ENCODE measurements around the gene KRTAP16-1. TPM values are rescaled to one million over a fixed set of nuclear protein-coding genes. Genes with fewer than 3 reads are reported as not detected.

Gene KRTAP16-1
- total RNA-seq, 1 experiment from 2014 or later = not detected

DNA sequence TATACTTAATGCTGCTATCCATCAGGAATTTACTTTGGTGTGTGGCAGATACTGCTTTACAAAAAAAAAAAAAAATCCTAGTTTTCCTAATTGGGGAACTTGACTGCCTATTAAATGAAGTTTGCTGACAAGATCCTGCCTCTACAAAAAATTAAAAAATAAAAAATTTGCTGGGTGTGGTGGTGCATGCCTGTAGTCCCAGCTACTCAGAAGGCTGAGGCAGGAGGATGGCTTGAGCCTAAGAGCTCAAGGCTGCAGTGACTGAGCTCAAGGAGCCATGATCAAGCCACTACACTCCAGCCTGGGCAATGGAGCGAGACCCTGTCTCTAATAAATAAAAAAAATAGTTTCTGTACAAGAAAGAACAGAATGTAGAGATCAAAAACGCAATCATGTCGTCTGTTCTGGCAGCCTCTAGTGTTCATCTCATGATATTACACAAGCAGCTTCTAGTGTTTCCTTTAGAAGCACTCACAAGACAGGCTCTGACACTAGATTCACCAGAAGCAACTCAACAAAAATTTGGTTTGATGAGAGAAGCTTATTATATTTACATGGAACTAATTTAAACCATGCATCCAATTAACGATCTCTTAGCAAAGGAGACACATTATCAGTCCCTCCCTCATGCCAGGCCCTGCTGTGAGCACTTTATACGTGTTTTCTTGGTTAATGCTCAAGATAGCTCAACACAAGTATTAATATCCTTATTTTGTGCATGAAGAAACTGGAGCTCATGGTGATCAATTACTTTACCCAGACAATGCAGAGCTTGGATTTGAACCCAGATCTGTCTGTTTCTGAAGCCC, 13.2 kb upstream of the KRTAP16-1 start (continued):
- TF ChIP-seq, protein P1, sequence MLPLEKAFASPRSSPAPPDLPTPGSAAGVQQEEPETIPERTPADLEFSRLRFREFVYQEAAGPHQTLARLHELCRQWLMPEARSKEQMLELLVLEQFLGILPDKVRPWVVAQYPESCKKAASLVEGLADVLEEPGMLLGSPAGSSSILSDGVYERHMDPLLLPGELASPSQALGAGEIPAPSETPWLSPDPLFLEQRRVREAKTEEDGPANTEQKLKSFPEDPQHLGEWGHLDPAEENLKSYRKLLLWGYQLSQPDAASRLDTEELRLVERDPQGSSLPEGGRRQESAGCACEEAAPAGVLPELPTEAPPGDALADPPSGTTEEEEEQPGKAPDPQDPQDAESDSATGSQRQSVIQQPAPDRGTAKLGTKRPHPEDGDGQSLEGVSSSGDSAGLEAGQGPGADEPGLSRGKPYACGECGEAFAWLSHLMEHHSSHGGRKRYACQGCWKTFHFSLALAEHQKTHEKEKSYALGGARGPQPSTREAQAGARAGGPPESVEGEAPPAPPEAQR (CRISPR knock-in tag; IDR thresholded peaks at IDR 0.05) = no peak
- TF ChIP-seq TP53 (CRISPR knock-in tag; IDR thresholded peaks at IDR 0.05) = no peak

DNA sequence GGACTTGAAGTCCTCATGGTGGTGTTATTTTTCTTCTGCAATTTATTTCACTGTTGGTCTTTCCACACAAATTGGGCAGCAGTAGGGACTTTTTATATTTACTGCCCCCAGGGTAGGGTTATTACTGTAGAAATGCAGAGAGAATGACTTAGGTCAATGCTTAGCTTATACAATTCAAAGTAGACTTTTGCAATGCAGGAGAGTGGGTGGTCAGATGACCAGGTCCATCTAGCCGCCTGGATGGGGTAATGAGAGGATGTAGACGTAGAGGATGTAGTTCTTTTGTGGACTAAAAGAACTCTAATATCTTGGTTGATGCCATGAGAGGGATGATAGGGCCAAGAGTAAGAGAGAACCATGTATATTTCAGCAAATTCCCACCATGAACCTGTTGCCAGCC, 9.1 kb upstream of the KRTAP16-1 start:
- H3K27ac Mint-ChIP-seq = no peak overlapping the region
- no peaks in the 10 kb centered on the region for H3K27me3 Mint-ChIP-seq (ENCODE audit: low read depth)
- CTCF ChIA-PET = no interaction called here
- no peak overlapping the region for H3K4me3 Mint-ChIP-seq
- H3K9me3 Mint-ChIP-seq = peaks cover 21% of the 10 kb centered on the region
- POLR2A ChIA-PET = no interaction called here
- no peak for ATAC-seq
- TF ChIP-seq ZNF232 (CRISPR knock-in tag; IDR thresholded peaks at IDR 0.05) (no peak), ETV6 (CRISPR knock-in tag; IDR thresholded peaks at IDR 0.05) (no peak), FOXJ3 (CRISPR knock-in tag; IDR thresholded peaks at IDR 0.05; ENCODE audit: borderline replicate concordance) (no peak), ZBTB21 (CRISPR knock-in tag; IDR thresholded peaks at IDR 0.05; ENCODE audit: borderline replicate concordance) (no peak)
- TF ChIP-seq, protein P2, sequence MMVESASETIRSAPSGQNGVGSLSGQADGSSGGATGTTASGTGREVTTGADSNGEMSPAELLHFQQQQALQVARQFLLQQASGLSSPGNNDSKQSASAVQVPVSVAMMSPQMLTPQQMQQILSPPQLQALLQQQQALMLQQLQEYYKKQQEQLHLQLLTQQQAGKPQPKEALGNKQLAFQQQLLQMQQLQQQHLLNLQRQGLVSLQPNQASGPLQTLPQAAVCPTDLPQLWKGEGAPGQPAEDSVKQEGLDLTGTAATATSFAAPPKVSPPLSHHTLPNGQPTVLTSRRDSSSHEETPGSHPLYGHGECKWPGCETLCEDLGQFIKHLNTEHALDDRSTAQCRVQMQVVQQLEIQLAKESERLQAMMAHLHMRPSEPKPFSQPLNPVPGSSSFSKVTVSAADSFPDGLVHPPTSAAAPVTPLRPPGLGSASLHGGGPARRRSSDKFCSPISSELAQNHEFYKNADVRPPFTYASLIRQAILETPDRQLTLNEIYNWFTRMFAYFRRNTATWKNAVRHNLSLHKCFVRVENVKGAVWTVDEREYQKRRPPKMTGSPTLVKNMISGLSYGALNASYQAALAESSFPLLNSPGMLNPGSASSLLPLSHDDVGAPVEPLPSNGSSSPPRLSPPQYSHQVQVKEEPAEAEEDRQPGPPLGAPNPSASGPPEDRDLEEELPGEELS (CRISPR knock-in tag; IDR thresholded peaks at IDR 0.05) = no peak
- H3K36me3 Mint-ChIP-seq = peaks cover 14% of the 10 kb centered on the region; the same call in 1 of the 2 replicates
- no peak for DNase-seq (ENCODE audit: low spot score)
- no peaks in the 10 kb centered on the region for H3K4me1 Mint-ChIP-seq

DNA sequence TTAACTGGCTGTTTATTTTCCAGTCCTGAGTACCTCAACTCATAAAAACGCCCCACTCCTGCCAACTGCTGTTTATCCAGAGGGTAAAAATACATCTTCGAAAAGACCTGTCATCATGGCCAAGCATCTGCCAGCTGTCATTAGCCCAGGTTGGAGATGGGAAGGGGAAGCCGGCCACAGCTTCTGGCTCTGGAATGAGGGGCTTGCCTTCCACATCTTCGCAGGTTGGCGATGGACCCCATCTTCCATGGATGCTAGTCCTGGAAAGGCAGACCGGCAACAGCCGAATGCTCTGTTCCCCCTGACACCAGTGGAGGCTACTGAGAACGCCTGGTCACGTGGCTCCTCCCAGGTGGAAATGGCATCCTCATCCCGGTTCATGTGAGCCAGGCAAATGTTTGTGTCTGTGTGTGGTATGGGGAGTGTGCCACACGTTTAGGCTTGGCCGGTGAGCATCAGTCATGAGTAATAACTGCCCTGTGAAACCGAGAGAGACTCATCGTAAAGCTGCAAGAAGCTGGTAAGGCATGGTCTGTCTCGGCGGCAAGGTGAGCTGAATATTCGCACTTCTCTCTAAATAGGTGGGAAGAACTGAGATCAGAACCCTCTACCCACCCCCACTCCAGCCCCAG, 6.8 kb upstream of the KRTAP16-1 start:
- DNase-seq (ENCODE audit: low spot score) = no peak
- H3K9me3 Mint-ChIP-seq = peaks cover 20% of the 10 kb centered on the region
- POLR2A ChIA-PET = no interaction called here
- H3K27ac Mint-ChIP-seq = no peak overlapping the region
- no peak overlapping the region for H3K4me3 Mint-ChIP-seq
- CTCF ChIA-PET = interaction anchor here (1.8 kb wide), 1 partner anchor 102 kb away, joined by 5 read pairs; no protein-coding TSS in a partner anchor
- ATAC-seq = no peak
- H3K36me3 Mint-ChIP-seq = peaks cover 14% of the 10 kb centered on the region; the same call in 1 of the 2 replicates
- no peak for TF ChIP-seq ETV6 (CRISPR knock-in tag; IDR thresholded peaks at IDR 0.05)
- TF ChIP-seq, protein P3, sequence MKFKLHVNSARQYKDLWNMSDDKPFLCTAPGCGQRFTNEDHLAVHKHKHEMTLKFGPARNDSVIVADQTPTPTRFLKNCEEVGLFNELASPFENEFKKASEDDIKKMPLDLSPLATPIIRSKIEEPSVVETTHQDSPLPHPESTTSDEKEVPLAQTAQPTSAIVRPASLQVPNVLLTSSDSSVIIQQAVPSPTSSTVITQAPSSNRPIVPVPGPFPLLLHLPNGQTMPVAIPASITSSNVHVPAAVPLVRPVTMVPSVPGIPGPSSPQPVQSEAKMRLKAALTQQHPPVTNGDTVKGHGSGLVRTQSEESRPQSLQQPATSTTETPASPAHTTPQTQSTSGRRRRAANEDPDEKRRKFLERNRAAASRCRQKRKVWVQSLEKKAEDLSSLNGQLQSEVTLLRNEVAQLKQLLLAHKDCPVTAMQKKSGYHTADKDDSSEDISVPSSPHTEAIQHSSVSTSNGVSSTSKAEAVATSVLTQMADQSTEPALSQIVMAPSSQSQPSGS (CRISPR knock-in tag; IDR thresholded peaks at IDR 0.05; ENCODE audit: borderline replicate concordance, low read depth) = no peak
- H3K27me3 Mint-ChIP-seq (ENCODE audit: low read depth) = no peaks in the 10 kb centered on the region
- H3K4me1 Mint-ChIP-seq = no peaks in the 10 kb centered on the region

DNA sequence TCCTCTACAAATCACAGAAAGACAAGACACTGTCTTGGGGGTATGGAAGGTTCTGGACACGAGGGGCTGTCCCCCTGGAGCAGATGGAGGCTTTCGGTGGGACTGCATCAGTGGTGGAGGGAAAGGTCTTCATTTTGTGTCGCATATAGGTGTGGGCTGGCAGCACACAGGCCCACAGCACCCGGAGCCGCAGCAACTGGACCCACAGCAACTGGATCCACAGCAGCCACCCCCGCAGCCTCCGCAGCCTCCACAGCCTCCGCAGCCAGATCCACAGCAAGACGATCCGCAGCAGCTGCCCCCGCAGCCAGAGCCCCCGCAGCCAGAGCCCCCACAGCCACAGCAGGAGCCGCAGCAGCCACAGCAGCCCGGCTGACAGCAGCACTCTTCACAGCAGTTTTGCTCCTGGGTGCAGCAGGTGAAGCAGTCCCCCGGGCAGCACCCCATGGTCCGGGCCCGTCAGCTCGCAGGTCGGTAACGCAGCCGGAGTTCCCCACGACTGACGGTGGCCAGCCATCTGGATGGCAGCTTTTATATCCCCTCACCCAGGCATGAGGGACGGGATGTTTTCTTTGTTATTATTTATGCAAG, 6.2 kb upstream of the KRTAP16-1 start, which contains the start of gene KRTAP17-1:
TSS of gene KRTAP17-1 (minus strand) at position 507 of the 591 bp plus-strand sequence. CDS start at position 447, 60 bp downstream.
- ATAC-seq (no peak), DNase-seq (ENCODE audit: low spot score) (no peak)
- no peak within 1 kb of the TSS for H3K4me3 Mint-ChIP-seq
- POLR2A ChIA-PET = no interaction called here
- H3K36me3 Mint-ChIP-seq = peaks cover 13% of the 10 kb centered on the region; the same call in 1 of the 2 replicates
- no peak within 1 kb of the TSS for H3K27ac Mint-ChIP-seq
- H3K4me1 Mint-ChIP-seq = no peaks in the 10 kb centered on the region
- peaks cover 14% of the 10 kb centered on the region for H3K9me3 Mint-ChIP-seq
- no peaks in the 10 kb centered on the region for H3K27me3 Mint-ChIP-seq (ENCODE audit: low read depth)
- CTCF ChIA-PET = interaction anchor here (1.8 kb wide), 1 partner anchor 102 kb away, joined by 5 read pairs; no protein-coding TSS in a partner anchor
- no peak for TF ChIP-seq SMAD4 (CRISPR knock-in tag; IDR thresholded peaks at IDR 0.05)
- TF ChIP-seq NFYB (CRISPR knock-in tag; conservative IDR thresholded peaks at IDR 0.05; ENCODE audit: low read depth) = no peak
- TF ChIP-seq, protein P4, sequence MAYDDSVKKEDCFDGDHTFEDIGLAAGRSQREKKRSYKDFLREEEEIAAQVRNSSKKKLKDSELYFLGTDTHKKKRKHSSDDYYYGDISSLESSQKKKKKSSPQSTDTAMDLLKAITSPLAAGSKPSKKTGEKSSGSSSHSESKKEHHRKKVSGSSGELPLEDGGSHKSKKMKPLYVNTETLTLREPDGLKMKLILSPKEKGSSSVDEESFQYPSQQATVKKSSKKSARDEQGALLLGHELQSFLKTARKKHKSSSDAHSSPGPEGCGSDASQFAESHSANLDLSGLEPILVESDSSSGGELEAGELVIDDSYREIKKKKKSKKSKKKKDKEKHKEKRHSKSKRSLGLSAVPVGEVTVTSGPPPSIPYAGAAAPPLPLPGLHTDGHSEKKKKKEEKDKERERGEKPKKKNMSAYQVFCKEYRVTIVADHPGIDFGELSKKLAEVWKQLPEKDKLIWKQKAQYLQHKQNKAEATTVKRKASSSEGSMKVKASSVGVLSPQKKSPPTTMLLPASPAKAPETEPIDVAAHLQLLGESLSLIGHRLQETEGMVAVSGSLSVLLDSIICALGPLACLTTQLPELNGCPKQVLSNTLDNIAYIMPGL (CRISPR knock-in tag; IDR thresholded peaks at IDR 0.05) = no peak
- TF ChIP-seq ZNF263 (CRISPR knock-in tag; IDR thresholded peaks at IDR 0.05; ENCODE audit: low read depth) = no peak
- no peak for TF ChIP-seq ZNF423 (CRISPR knock-in tag; IDR thresholded peaks at IDR 0.05)
- TF ChIP-seq ZNF671 (CRISPR knock-in tag; IDR thresholded peaks at IDR 0.05) = no peak
- TF ChIP-seq, protein P5, sequence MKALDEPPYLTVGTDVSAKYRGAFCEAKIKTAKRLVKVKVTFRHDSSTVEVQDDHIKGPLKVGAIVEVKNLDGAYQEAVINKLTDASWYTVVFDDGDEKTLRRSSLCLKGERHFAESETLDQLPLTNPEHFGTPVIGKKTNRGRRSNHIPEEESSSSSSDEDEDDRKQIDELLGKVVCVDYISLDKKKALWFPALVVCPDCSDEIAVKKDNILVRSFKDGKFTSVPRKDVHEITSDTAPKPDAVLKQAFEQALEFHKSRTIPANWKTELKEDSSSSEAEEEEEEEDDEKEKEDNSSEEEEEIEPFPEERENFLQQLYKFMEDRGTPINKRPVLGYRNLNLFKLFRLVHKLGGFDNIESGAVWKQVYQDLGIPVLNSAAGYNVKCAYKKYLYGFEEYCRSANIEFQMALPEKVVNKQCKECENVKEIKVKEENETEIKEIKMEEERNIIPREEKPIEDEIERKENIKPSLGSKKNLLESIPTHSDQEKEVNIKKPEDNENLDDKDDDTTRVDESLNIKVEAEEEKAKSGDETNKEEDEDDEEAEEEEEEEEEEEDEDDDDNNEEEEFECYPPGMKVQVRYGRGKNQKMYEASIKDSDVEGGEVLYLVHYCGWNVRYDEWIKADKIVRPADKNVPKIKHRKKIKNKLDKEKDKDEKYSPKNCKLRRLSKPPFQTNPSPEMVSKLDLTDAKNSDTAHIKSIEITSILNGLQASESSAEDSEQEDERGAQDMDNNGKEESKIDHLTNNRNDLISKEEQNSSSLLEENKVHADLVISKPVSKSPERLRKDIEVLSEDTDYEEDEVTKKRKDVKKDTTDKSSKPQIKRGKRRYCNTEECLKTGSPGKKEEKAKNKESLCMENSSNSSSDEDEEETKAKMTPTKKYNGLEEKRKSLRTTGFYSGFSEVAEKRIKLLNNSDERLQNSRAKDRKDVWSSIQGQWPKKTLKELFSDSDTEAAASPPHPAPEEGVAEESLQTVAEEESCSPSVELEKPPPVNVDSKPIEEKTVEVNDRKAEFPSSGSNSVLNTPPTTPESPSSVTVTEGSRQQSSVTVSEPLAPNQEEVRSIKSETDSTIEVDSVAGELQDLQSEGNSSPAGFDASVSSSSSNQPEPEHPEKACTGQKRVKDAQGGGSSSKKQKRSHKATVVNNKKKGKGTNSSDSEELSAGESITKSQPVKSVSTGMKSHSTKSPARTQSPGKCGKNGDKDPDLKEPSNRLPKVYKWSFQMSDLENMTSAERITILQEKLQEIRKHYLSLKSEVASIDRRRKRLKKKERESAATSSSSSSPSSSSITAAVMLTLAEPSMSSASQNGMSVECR (CRISPR knock-in tag; IDR thresholded peaks at IDR 0.05; ENCODE audit: borderline replicate concordance) = no peak
- TF ChIP-seq GTF2I (CRISPR knock-in tag; conservative IDR thresholded peaks at IDR 0.05) = no peak
